Ishikawa (cell line): Measurements from ENCODE around the gene CHGA.

Experiments used
- CEBPB ChIP-seq: IDR thresholded peaks from 2 replicates; pipeline ENCODE4 v1.6.1; 2012
- CREB1 ChIP-seq: IDR thresholded peaks from 2 replicates; pipeline ENCODE4 v1.6.1; 2012; ENCODE audit warnings: low read depth
- EGR1 ChIP-seq: IDR thresholded peaks from 2 replicates; pipeline ENCODE4 v1.6.1; 2012
- EP300 ChIP-seq: IDR thresholded peaks from 2 replicates; pipeline ENCODE4 v1.6.1; 2012; ENCODE audit warnings: borderline replicate concordance
- FOXM1 ChIP-seq: IDR thresholded peaks from 2 replicates; pipeline ENCODE4 v1.6.1; 2012; ENCODE audit warnings: low read depth, borderline replicate concordance
- MAX ChIP-seq: IDR thresholded peaks from 2 replicates; pipeline ENCODE4 v1.6.1; 2012
- NFIC ChIP-seq: IDR thresholded peaks from 2 replicates; pipeline ENCODE4 v1.6.1; 2012
- RAD21 ChIP-seq: IDR thresholded peaks from 2 replicates; pipeline ENCODE4 v1.6.1; 2012; ENCODE audit warnings: low read depth
- REST ChIP-seq: IDR thresholded peaks from 2 replicates; pipeline ENCODE4 v1.6.1; 2012; ENCODE audit warnings: low read depth, mild to moderate bottlenecking
- TAF1 ChIP-seq: IDR thresholded peaks from 2 replicates; pipeline ENCODE4 v1.6.1; 2012; ENCODE audit warnings: low read depth, mild to moderate bottlenecking
- TCF12 ChIP-seq: IDR thresholded peaks from 2 replicates; pipeline ENCODE4 v1.6.1; 2012; ENCODE audit warnings: low read depth
- TEAD4 ChIP-seq: IDR thresholded peaks from 2 replicates; pipeline ENCODE4 v1.6.1; 2012
- USF1 ChIP-seq: IDR thresholded peaks from 2 replicates; pipeline ENCODE4 v1.6.1; 2012
- YY1 ChIP-seq: IDR thresholded peaks from 2 replicates; pipeline ENCODE4 v1.6.1; 2012; ENCODE audit warnings: low read depth
- ZBTB7A ChIP-seq: IDR thresholded peaks from 2 replicates; pipeline ENCODE4 v1.6.1; 2012; ENCODE audit warnings: low read depth

Gene CHGA

GRCh38 chr14:92956961-92957360, 34.0 kb downstream of the CHGA start:
- TF ChIP-seq RAD21 (no peak), MAX (no peak), EP300 (no peak)

GRCh38 chr14:92958373-92959188, 35.6 kb downstream of the CHGA start:
- TF ChIP-seq NFIC (no peak), TCF12 (no peak), TAF1 (no peak), MAX (no peak), TEAD4 (no peak), EGR1 (no peak)

- no peak for TF ChIP-seq MAX
- no peak for TF ChIP-seq TEAD4
- TF ChIP-seq USF1 = no peak
- no peak for TF ChIP-seq CREB1
- no peak for TF ChIP-seq YY1
- no peak for TF ChIP-seq ZBTB7A
- TF ChIP-seq TAF1 = no peak
- no peak for TF ChIP-seq EP300
- TF ChIP-seq REST = no peak
- TF ChIP-seq EGR1 = no peak
- no peak for TF ChIP-seq FOXM1
- TF ChIP-seq RAD21 = no peak
- TF ChIP-seq CEBPB = no peak
- TF ChIP-seq TCF12 = no peak
- no peak for TF ChIP-seq NFIC
Measured at GRCh38 chr14:92959189-92959531, 36.2 kb downstream of the CHGA start.

- TF ChIP-seq RAD21 (no peak), NFIC (no peak), ZBTB7A (no peak), MAX (no peak), REST (no peak), TEAD4 (no peak), EGR1 (no peak), CEBPB (no peak), USF1 (no peak), EP300 (no peak), YY1 (no peak), TAF1 (no peak), FOXM1 (no peak), TCF12 (no peak), CREB1 (no peak)
Measured at GRCh38 chr14:92959761-92960680, 37.1 kb downstream of the CHGA start.
